Measurements from ENCODE around the gene MISP3.

MISP3 gene

DNA sequence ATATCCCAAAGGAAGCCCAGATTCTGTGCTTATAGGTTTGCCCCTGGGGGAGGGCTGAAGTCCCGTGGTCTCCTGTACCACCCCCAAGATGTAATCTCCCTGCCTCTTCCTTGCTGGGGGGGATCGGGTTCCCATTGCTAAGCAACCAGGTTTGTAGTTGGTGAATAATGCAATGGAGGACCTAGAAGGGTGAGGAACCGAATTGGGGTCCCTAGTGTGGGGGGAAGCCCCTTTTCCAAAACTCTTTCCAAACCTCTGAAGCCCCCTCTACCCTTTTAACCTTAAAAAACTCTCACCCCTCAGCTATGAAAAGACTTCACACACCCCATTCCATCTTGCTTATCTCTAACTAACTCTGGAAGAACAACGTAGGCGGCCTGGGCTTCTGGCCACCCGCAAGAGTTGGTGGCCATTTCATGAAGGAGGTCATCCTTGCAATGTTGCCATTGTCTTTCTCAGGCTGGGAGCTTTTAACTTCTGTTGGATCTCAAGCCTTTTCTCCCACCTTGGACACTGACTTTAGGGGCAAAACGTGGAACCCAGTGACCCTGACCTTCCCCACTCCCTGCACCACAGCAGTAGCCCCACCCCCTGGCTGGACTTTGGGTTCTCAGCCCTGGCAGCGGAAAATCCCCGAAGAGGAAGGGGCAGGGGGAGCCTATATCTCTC lies 11.4 kb upstream of the MISP3 start:
- ATAC-seq (ENCODE audit: low read depth) (no peak), DNase-seq (ENCODE audit: low spot score) (no peak)
- Histone ChIP-seq H3K4me1 (ENCODE audit: insufficient read depth, poor library complexity, severe bottlenecking) (no peaks in the 10 kb centered on the region), H3K27ac (ENCODE audit: poor library complexity, severe bottlenecking) (no peak overlapping the region), H3K27me3 (ENCODE audit: insufficient read depth, poor library complexity, severe bottlenecking) (peaks cover 16% of the 10 kb centered on the region), H3K9me3 (ENCODE audit: severe bottlenecking) (no peaks in the 10 kb centered on the region), H3K4me3 (ENCODE audit: severe bottlenecking) (no peak overlapping the region), H3K36me3 (ENCODE audit: low read depth) (no peaks in the 10 kb centered on the region)
- TF ChIP-seq, protein P1, sequence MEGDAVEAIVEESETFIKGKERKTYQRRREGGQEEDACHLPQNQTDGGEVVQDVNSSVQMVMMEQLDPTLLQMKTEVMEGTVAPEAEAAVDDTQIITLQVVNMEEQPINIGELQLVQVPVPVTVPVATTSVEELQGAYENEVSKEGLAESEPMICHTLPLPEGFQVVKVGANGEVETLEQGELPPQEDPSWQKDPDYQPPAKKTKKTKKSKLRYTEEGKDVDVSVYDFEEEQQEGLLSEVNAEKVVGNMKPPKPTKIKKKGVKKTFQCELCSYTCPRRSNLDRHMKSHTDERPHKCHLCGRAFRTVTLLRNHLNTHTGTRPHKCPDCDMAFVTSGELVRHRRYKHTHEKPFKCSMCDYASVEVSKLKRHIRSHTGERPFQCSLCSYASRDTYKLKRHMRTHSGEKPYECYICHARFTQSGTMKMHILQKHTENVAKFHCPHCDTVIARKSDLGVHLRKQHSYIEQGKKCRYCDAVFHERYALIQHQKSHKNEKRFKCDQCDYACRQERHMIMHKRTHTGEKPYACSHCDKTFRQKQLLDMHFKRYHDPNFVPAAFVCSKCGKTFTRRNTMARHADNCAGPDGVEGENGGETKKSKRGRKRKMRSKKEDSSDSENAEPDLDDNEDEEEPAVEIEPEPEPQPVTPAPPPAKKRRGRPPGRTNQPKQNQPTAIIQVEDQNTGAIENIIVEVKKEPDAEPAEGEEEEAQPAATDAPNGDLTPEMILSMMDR (IDR thresholded peaks at IDR 0.05; ENCODE audit: poor library complexity, severe bottlenecking), result no peak

GRCh38 chr19:14061751-14062557 lies 10.6 kb upstream of the MISP3 start, which contains the start of gene PALM3:
TSS of gene PALM3 (minus strand) at chr19:14062076. CDS start at chr19:14061980, 96 bp downstream.
- Histone ChIP-seq H3K4me1 (ENCODE audit: insufficient read depth, poor library complexity, severe bottlenecking) (no peaks in the 10 kb centered on the region), H3K36me3 (ENCODE audit: low read depth) (no peaks in the 10 kb centered on the region), H3K9me3 (ENCODE audit: severe bottlenecking) (no peaks in the 10 kb centered on the region), H3K27me3 (ENCODE audit: insufficient read depth, poor library complexity, severe bottlenecking) (peaks cover 16% of the 10 kb centered on the region), H3K4me3 (ENCODE audit: severe bottlenecking) (no peak within 1 kb of the TSS), H3K27ac (ENCODE audit: poor library complexity, severe bottlenecking) (no peak within 1 kb of the TSS)
- no peak for ATAC-seq (ENCODE audit: low read depth)
- DNase-seq (ENCODE audit: low spot score), result no peak
- TF ChIP-seq, protein P1 (IDR thresholded peaks at IDR 0.05; ENCODE audit: poor library complexity, severe bottlenecking), result no peak

DNA sequence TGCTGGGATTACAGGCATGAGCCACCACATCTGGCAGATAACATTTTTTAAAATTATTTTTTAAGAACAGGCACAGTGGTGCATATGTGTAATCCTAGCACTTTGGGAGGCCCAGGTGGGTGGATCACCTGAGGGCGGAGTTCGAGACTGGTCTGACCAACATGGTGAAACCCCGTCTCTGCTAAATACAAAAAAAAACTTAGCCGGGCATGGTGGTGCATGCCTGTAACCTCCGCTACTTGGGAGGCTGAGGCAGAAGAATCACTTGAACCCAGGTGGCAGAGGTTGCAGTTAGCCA lies 10.1 kb upstream of the MISP3 start:
- H3K4me3 ChIP-seq (ENCODE audit: severe bottlenecking), result no peak overlapping the region
- TF ChIP-seq, protein P1 (IDR thresholded peaks at IDR 0.05; ENCODE audit: poor library complexity, severe bottlenecking), result no peak
- ATAC-seq (ENCODE audit: low read depth) (no peak), DNase-seq (ENCODE audit: low spot score) (no peak)
- no peaks in the 10 kb centered on the region for H3K9me3 ChIP-seq (ENCODE audit: severe bottlenecking)
- H3K27ac ChIP-seq (ENCODE audit: poor library complexity, severe bottlenecking), result no peak overlapping the region
- H3K36me3 ChIP-seq (ENCODE audit: low read depth), result no peaks in the 10 kb centered on the region
- H3K4me1 ChIP-seq (ENCODE audit: insufficient read depth, poor library complexity, severe bottlenecking), result no peaks in the 10 kb centered on the region
- H3K27me3 ChIP-seq (ENCODE audit: insufficient read depth, poor library complexity, severe bottlenecking), result peaks cover 16% of the 10 kb centered on the region

- Histone ChIP-seq H3K36me3 (ENCODE audit: low read depth) (no peaks in the 10 kb centered on the region), H3K4me3 (ENCODE audit: severe bottlenecking) (no peak overlapping the region), H3K4me1 (ENCODE audit: insufficient read depth, poor library complexity, severe bottlenecking) (no peaks in the 10 kb centered on the region), H3K27ac (ENCODE audit: poor library complexity, severe bottlenecking) (no peak overlapping the region), H3K9me3 (ENCODE audit: severe bottlenecking) (no peaks in the 10 kb centered on the region), H3K27me3 (ENCODE audit: insufficient read depth, poor library complexity, severe bottlenecking) (peaks cover 12% of the 10 kb centered on the region)
- TF ChIP-seq, protein P1 (IDR thresholded peaks at IDR 0.05; ENCODE audit: poor library complexity, severe bottlenecking), result no peak
- no peak for ATAC-seq (ENCODE audit: low read depth)
- DNase-seq (ENCODE audit: low spot score), result no peak
Measured at GRCh38 chr19:14063105-14063504, 9.5 kb upstream of the MISP3 start.

DNA sequence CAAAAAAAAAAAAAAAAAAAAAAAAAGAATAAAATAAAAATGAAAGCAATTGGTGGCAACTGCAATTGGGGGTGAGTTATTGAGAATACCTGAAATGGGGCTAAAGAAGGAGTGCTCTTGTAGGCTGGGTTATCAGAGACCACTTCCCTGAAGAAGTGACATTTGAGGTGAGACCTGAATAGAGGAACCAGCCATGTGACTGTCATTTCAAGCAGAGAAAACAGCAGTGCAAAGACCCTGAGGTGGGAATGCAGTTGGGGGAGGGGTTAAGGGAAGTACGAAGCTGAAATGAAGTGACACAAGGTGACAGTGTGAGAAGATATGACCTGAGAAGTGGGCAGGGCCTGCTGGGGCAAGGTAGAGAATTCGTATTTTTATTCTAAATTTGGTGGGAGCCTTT lies 6.5 kb upstream of the MISP3 start:
- no peaks in the 10 kb centered on the region for H3K27me3 ChIP-seq (ENCODE audit: insufficient read depth, poor library complexity, severe bottlenecking)
- DNase-seq (ENCODE audit: low spot score) (no peak), ATAC-seq (ENCODE audit: low read depth) (no peak)
- H3K27ac ChIP-seq (ENCODE audit: poor library complexity, severe bottlenecking), result no peak overlapping the region
- no peak overlapping the region for H3K4me3 ChIP-seq (ENCODE audit: severe bottlenecking)
- TF ChIP-seq, protein P1 (IDR thresholded peaks at IDR 0.05; ENCODE audit: poor library complexity, severe bottlenecking), result no peak
- no peaks in the 10 kb centered on the region for H3K4me1 ChIP-seq (ENCODE audit: insufficient read depth, poor library complexity, severe bottlenecking)
- H3K9me3 ChIP-seq (ENCODE audit: severe bottlenecking), result no peaks in the 10 kb centered on the region
- H3K36me3 ChIP-seq (ENCODE audit: low read depth), result no peaks in the 10 kb centered on the region
